Mesangial cell (primary cell): ENCODE measurements around the gene MYO1A. TPM values are rescaled to one million over a fixed set of nuclear protein-coding genes. Genes with fewer than 3 reads are reported as not detected.

Experiments
- total RNA-seq: library from RNA; depleted of rRNA; stranded (reverse); fragments of >200 nt; gene quantifications from 2 replicates; pipeline ENCODE4 v1.2.3, GENCODE V29; 2015

Gene MYO1A
- total RNA-seq = not detected in 2 replicates

GRCh38 chr12:57049890-57050289, at the start of gene MYO1A:
TSS of gene MYO1A (minus strand) at chr12:57050129. CDS start at chr12:57048323, 1,806 bp downstream.

GRCh38 chr12:57088354-57089270, 38.7 kb upstream of the MYO1A start, which contains the start of gene NAB2:
TSS of gene NAB2 (plus strand) at chr12:57089114. CDS start at chr12:57089272, 158 bp downstream.

GRCh38 chr12:57078519-57079404, 28.8 kb upstream of the MYO1A start, which contains the start of gene NEMP1:
TSS of gene NEMP1 (minus strand) at chr12:57078791. CDS start at chr12:57078745, 46 bp downstream.

GRCh38 chr12:57016348-57016747, 33.6 kb downstream of the MYO1A start, which contains the start of gene TAC3:
TSS of gene TAC3 (minus strand) at chr12:57016529. CDS start at chr12:57015797, 732 bp downstream.

GRCh38 chr12:57005980-57006808, 43.7 kb downstream of the MYO1A start, which contains the start of gene ZBTB39:
TSS of gene ZBTB39 (minus strand) at chr12:57006546. CDS start at chr12:57004917, 1,629 bp downstream.

Other genes with a start within 250 kb of the MYO1A start
- gene SDR9C7, start 115.7 kb downstream of the MYO1A start, total RNA-seq = not detected in 2 replicates
- under 0.01 TPM in 1 of 2 replicates, not detected in the other for gene RDH16, start 92.5 kb downstream of the MYO1A start, total RNA-seq
- 4.1 and 4.9 TPM in 2 replicates for gene ZBTB39, start 43.6 kb downstream of the MYO1A start, total RNA-seq
- not detected in 2 replicates for gene TAC3, start 33.6 kb downstream of the MYO1A start, total RNA-seq
- 2.4 and 10.9 TPM in 2 replicates for gene NEMP1, start 28.7 kb upstream of the MYO1A start, total RNA-seq
- gene NAB2, start 39.0 kb upstream of the MYO1A start, total RNA-seq = 16.0 and 36.5 TPM in 2 replicates
- gene STAT6, start 61.2 kb upstream of the MYO1A start, total RNA-seq = 55.9 and 91.5 TPM in 2 replicates
- 24.0 and 100 TPM in 2 replicates for gene LRP1, start 78.4 kb upstream of the MYO1A start, total RNA-seq
- gene LRP1-AS, start 97.5 kb upstream of the MYO1A start, total RNA-seq = not detected in 2 replicates
- 1.0 TPM in 1 of 2 replicates, not detected in the other for gene NXPH4, start 166.7 kb upstream of the MYO1A start, total RNA-seq
- gene SHMT2, start 179.6 kb upstream of the MYO1A start, total RNA-seq = 161 and 237 TPM in 2 replicates
- 0.63 TPM in 1 of 2 replicates, not detected in the other for gene STAC3, start 201.1 kb upstream of the MYO1A start, total RNA-seq